Measurements from ENCODE around the gene MYADML2.
A peak's percentile ranks its signal among the peaks of the same experiment; 100 is the strongest.

MYADML2 gene

GRCh38 chr17:81935709-81936084 lies 11.3 kb downstream of the MYADML2 start:
- DNase-seq = no peak

DNA sequence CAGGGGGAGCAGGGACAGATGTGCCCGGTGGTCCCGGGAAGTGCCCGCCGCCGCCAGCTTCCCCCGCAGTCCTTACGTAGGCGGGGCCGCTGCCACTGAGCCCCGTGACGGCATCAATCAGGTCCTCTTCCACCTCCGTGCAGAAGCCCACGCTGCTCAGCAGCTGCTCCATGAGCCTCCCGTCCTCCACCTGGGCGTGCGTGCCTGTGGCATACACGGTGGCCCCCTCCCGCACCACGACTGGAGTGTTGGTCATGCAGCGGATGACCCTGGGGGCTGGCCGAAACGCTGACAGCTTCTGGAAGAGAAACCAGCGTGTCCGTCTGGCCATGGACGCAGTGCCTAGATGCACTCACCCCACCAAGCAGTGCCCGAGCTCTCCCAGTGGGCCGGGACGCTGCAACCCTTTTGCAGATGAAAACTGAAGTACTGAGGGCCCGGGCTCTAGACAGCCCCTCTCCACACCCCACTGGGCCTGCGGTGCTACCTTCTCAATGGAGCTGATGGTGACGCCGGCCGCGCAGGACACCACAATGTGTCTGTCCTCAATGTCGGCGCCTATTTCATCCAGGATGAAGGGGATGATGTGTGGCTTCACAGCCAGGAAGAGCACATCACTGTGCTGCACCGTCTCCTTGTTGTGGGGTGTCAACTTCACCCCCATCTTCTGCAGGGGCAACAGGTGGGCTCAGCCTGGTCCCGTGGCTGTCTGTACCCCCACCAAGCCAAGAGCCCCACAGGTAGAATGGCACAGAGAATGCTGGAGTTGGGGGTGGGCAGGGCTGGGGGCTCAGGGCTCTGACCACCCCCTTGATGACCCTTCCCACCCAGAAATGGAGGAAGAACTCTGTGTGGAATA lies 12.0 kb downstream of the MYADML2 start:
- no peak for DNase-seq

- no peak for DNase-seq
These were observed 12.8 kb downstream of the MYADML2 start for GRCh38 chr17:81934098-81934757.

GRCh38 chr17:81933178-81933699 lies 13.8 kb downstream of the MYADML2 start:
- no peak for DNase-seq

GRCh38 chr17:81932333-81932983 lies 14.6 kb downstream of the MYADML2 start:
- no peak for DNase-seq

GRCh38 chr17:81931557-81932332 lies 15.3 kb downstream of the MYADML2 start:
- DNase-seq = no peak

DNA sequence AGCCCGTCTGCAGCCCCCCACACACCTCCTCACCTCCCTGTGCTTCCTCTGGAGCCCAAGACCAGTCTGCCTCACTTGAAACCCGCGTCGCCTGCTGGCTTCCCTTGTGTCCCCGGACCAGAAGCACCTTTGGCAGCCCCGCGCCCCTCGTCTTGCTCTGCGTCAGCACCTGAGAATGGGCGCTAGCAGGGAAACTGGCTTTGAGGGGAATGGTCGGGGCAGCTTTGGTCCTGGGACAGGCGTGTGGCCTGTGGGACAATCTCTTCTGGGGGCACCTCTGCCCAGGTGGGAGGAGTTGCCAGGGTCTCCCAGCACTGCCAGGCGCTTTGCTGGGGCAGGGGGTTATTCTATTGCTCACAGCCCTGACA lies 15.9 kb downstream of the MYADML2 start:
- DNase-seq = no peak

GRCh38 chr17:81930142-81931125 lies 16.6 kb downstream of the MYADML2 start:
- no peak for DNase-seq

DNA sequence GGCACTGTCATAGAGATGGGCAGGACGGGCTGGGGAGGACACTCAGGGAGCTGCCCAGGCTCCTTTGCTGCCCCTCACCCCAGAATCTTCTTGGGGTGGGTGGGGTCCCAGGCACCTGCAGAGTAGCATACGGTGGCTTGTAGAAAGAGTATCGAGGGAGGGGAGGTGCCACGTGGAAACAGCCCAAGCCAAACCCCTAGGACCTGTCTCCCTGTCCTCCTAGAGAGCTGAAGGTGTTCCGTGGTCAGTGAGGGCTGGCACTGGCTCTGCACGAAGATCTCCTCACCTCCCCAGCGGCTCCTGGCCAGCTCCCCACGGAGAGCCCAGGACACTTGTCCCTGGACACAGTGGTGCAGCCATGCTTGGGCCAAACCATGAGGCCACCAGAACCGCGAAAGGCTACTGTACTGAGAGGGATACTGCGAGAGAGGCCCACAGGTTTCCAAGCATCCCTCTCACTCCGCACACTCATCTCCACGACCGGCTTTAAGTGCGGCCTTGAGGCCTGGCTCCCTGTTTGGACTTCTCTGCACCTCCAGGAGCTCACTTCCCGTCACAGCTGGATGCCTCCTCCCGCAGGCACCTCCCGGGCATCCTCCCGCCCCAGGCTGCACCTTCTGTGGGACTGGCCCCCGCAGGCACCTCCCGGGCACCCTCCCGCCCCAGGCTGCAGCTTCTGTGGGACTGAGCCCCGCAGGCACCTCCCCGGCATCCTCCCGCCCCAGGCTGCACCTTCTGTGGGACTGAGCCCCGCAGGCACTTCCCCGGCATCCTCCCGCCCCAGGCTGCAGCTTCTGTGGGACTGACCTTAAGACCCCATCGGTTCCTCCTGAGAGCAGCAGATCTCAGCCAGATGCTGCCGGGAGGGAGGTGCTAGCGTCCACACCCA lies 17.5 kb downstream of the MYADML2 start:
- DNase-seq = no peak

DNA sequence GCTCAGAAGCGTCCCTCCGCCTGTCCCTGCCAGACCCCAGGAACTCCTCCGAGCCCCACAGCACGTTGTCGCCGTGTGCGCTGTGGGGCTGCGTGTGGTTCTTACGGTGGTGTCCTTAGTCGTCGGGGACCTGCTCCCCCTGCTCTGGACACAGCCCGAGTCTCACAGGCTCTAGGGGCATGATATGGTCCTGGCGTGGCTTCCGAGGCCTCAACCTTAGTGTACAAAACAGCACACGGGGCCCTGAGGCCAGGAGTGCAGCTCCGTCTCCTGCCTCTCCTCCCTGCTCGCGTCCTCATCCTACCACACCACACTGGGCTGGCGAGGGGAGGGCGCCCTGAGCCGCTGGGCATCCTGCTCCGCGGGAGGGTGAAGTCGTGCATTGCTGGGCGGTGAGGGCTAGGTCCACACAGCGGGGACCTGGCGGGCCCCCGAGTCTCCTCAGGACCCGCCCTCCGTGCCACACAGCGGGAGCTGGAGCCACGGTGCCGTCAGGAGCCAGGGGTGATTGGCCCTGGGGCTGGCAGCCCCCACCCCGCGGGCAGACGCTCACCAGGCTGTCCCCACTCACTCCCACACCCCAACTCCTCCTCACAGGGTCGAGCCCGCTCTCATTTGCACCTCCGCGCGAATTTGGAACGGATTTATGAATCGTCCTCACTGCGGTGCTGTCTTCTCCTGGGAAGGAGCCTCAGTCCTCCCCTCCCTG lies 18.3 kb downstream of the MYADML2 start:
- DNase-seq = no peak

DNA sequence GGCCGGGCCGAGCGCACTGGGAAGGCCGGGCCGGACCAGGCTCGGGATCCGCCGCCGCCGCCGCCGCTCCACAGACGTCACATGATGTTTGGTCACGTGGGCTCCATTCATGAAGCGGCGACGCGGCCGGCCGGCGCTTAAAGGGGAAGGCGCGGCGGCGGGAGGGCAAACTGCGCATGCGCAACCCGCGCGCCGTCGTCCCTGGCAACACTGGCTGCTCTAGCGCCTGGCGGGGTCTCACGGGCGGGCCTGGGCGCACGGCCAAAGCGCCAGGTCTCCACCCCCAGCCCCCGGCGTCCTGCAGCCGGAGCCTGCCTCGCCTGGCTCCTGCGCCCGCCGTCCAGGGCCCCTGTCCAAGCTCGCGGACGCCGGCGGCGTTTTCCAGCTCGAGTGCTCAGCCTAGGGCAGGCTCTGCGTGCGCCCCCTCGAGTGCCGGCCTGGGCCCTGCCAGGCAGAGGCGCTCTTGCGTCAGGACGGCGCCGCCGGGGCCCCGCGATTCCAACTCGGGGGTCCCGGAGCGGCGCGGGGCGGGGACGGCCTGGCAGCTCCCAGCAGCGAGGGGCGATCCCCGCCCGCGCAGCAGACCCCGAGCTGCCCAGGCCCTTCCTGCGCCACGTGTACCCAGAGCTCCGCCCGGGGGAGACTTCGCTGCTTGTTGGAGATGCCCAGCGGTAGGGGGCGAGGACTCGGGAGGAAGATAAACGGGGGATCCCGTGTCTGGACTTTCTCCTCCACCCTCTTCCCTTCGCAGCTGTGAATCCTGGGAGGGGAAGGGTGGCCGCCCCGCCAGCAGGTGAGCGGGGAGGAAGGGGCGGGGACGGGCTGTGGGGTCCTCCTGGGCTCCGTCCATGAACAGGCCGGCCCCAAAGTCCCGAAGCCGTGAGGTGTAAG lies 19.1 kb downstream of the MYADML2 start, which contains the start of gene MAFG:
TSS of gene MAFG (minus strand) at position 83 of the 891 bp plus-strand sequence. CDS start 4,550 bp downstream, outside the sequence.
- peak; percentile 90 for DNase-seq

GRCh38 chr17:81927152-81927652 lies 19.8 kb downstream of the MYADML2 start:
- no peak for DNase-seq

GRCh38 chr17:81926451-81927151 lies 20.4 kb downstream of the MYADML2 start:
- peak; percentile 70 for DNase-seq

DNA sequence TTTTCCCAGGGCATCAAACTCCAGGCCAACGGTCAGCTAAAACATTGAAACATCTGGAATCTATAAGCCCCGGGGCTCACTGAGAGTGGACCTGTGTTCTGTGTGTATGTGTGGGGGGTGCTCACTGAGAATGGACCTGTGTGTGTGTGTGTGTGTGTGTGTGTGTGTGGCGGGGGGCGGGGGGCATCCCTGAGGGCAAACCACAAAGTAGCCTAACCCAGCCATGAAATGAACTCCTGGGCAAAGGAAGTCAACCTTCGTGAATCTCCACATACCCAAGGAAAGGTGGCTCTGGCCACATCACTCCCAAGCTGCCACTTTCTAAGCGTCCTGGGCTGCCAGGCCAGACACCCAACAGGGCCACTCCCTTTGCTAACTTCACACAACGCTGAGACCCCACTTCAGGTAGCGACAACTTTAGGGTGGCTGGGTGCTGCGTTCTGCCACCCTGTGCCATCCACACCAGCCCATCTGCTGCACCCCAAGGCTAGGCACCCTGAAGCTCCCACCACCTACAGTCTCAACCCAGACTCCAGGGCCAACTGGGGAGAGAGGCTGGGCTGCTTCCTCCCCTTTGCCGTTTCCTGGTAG lies 21.1 kb downstream of the MYADML2 start:
- no peak for DNase-seq

DNA sequence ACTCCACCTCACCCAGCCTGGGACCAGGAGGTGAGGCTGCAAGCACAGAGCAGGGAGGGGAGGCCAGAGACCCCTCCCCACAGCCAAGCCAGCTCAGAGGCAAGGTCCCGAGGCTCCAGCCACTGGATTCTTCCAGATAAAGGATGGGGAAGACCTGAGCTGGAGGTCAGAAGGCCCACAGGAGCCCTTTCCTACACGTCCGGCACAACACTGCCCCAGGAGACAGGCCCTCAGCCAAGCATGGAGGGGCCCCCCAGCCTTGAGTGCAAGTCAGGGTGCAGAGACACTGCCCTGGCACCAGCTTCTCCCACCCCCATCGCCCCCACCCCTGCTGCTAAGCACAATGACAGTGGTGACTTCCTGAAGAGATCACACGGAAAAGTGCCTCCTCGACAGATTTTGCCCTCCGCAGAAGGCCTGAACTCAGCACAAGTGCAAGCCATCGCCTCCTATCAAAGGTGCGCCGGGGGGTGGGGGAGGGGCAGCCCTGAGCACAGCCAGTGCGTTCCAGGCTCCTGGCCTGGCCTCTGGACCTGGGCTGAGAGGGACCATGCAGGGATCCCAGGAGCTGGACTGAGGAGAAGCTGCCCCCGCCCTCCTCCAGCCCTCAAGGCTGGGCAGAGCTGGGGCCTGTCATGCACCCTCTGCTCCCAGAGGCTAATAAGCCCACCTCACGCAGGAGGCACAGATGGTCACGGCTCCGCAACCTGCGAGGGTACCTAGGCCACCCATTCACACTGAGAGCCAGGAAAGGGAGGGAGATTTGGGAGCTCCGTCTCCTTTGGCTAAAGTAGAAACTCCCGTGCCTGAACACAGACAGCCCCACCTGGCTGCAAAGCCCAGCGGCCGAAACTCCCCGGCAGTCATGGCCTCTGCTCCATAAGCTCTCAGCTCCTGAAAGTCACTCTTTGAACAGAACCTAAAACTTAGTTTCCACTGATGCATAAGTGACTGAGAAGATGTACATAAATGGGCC lies 22.2 kb downstream of the MYADML2 start:
- peak; percentile 25 for DNase-seq

Data from NCI-H510A (cell line).